Uterus (tissue), 4 donors: ENCODE measurements around the gene KCNK3. TPM values are rescaled to one million over a fixed set of nuclear protein-coding genes. Genes with fewer than 3 reads are reported as not detected.
A peak's percentile ranks its signal among the peaks of the same experiment; 100 is the strongest.

ENCODE experiments used
- DNase-seq, 2 donors: peaks; one replicate each; pipeline ENCODE4 v3.0.0-alpha.2; 2019 to 2020
- H3K27ac ChIP-seq, 2 donors: fragments of 200-600 bp; sonication (generic); 1 replicate in 1 of 2; 2 replicates in 1 of 2; pipeline ENCODE4 v1.5.1; 2016 to 2018
- H3K27me3 ChIP-seq, 2 donors: fragments of 200-600 bp; sonication (generic); one replicate each; pipeline ENCODE4 v1.5.1; 2018 to 2019; ENCODE audit warnings: control low read depth in 1 of 2
- H3K36me3 ChIP-seq, 2 donors: fragments of 200-600 bp; sonication (generic); one replicate each; pipeline ENCODE4 v1.5.1; 2019; ENCODE audit warnings: control low read depth in 1 of 2
- H3K4me1 ChIP-seq, 2 donors: fragments of 200-600 bp; sonication (generic); one replicate each; pipeline ENCODE4 v1.5.1; 2018 to 2019; ENCODE audit warnings: control low read depth in 1 of 2
- H3K4me3 ChIP-seq, 2 donors: fragments of 200-600 bp; sonication (generic); 1 replicate in 1 of 2; 2 replicates in 1 of 2; pipeline ENCODE4 v1.5.1; 2018 to 2019; ENCODE audit warnings: mild to moderate bottlenecking in 1 of 2
- H3K9me3 ChIP-seq, 2 donors: fragments of 200-600 bp; sonication (generic); one replicate each; pipeline ENCODE4 v1.5.1; 2019; ENCODE audit warnings: control low read depth in 1 of 2
- CTCF ChIP-seq, 4 experiments: fragments of 200-600 bp in 2 of 4; fragments of 450-650 bp in 2 of 4; sonication (generic) in 2 of 4; IDR thresholded peaks; one replicate each; pipeline ENCODE4 v1.5.1; 2016 to 2019; ENCODE audit warnings: antibody characterized with exemption in 4 of 4, mild to moderate bottlenecking in 2 of 4, moderate library complexity in 1 of 4
- POLR2A ChIP-seq, 2 donors: fragments of 450-650 bp; IDR thresholded peaks; one replicate each; pipeline ENCODE4 v1.6.1; 2016; ENCODE audit warnings: antibody characterized with exemption in 2 of 2, mild to moderate bottlenecking in 1 of 2, moderate library complexity in 1 of 2
- intact Hi-C: fragments of 100-400 bp; cut with DNase I; formaldehyde crosslinking; loops from one replicate; pipeline ENCODE4 v1.15.1; 2023; ENCODE audit warnings: low total_unique reads
- total RNA-seq, 4 donors: library from RNA; depleted of rRNA in 3 of 4; stranded (reverse); fragments of >200 nt in 3 of 4; gene quantifications; one replicate each; pipeline versions ENCODE4 v1.1.0 to v1.2.4, GENCODE V29; 2014 to 2023
- donor health status: DM: yes; HTN: yes; CAD: no.

Gene KCNK3
- total RNA-seq, 4 donors from 2014 or later: 0.29 to 7.8 (median 4.6) TPM

- H3K4me3 ChIP-seq: no peak overlapping the region
- no peaks in the 10 kb centered on the region for H3K4me1 ChIP-seq
- DNase-seq: no peak
- H3K9me3 ChIP-seq: no peaks in the 10 kb centered on the region
- intact Hi-C loops: no loop called here
- TF ChIP-seq CTCF (IDR thresholded peaks at IDR 0.05): no peak
- TF ChIP-seq POLR2A (IDR thresholded peaks at IDR 0.05): no peak
- no peaks in the 10 kb centered on the region for H3K36me3 ChIP-seq
- H3K27ac ChIP-seq: no peak overlapping the region
- no peaks in the 10 kb centered on the region for H3K27me3 ChIP-seq
Observed at GRCh38 chr2:26726228-26726627, 33.7 kb downstream of the KCNK3 start.

GRCh38 chr2:26727641-26728561, 35.4 kb downstream of the KCNK3 start:
- TF ChIP-seq CTCF (IDR thresholded peaks at IDR 0.05): peak in 1 of 4 experiments; percentile 33
- TF ChIP-seq POLR2A (IDR thresholded peaks at IDR 0.05): no peak
- Histone ChIP-seq H3K4me1 (no peaks in the 10 kb centered on the region), H3K36me3 (no peaks in the 10 kb centered on the region), H3K27ac (no peak overlapping the region), H3K27me3 (no peaks in the 10 kb centered on the region), H3K9me3 (no peaks in the 10 kb centered on the region), H3K4me3 (no peak overlapping the region)
- DNase-seq: no peak
- intact Hi-C loops: no loop called here

DNA sequence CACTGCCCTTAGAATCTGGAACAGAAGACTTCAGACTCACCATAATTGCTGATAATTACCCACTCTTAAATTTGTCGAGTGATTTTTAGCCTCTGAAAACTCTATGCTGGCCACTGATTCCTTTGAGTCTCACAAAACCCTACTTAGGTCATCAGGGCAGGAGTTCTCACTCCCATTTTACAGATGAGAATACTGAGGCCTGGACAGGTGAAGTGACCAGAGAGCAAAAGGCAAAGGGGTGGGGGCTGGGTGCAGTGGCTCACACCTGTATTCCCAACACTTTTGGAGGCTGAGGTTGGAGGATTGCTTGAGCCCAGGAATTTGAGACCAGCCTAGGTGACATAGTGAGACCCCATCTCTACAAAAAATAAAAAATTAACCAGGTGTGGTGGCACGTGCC, 36.8 kb downstream of the KCNK3 start:
- intact Hi-C loops: no loop called here
- Histone ChIP-seq H3K4me3 (no peak overlapping the region), H3K27ac (no peak overlapping the region), H3K9me3 (no peaks in the 10 kb centered on the region), H3K4me1 (no peaks in the 10 kb centered on the region), H3K36me3 (no peaks in the 10 kb centered on the region), H3K27me3 (no peaks in the 10 kb centered on the region)
- DNase-seq: no peak
- TF ChIP-seq CTCF (IDR thresholded peaks at IDR 0.05) (no peak), POLR2A (IDR thresholded peaks at IDR 0.05) (no peak)

- intact Hi-C loops: no loop called here
- Histone ChIP-seq H3K9me3 (no peaks in the 10 kb centered on the region), H3K4me3 (no peak overlapping the region), H3K4me1 (no peaks in the 10 kb centered on the region), H3K27ac (no peak overlapping the region), H3K36me3 (no peaks in the 10 kb centered on the region), H3K27me3 (no peaks in the 10 kb centered on the region)
- TF ChIP-seq POLR2A (IDR thresholded peaks at IDR 0.05): no peak
- TF ChIP-seq CTCF (IDR thresholded peaks at IDR 0.05): no peak
- no peak for DNase-seq
Observed at GRCh38 chr2:26730549-26731344, 38.2 kb downstream of the KCNK3 start.

DNA sequence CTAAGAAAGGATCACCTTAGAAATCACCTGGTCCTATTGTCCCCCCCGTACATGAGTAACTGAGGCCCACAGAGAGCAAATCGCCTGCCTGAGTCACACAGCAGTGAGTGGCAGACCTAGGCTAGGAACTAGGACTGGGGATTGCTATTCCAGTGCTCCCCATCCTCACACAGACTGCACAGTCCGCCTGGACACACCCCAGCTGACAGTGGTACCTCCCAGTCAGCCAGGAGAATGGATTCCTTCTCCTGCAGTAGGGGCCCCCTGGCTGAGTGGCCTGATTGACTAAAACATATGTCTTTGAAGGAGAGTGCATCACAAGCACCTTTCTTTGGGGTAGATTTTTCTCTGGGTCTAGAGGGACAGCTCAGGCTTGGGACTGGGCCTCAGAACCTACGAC, 39.2 kb downstream of the KCNK3 start:
- DNase-seq: no peak
- intact Hi-C loops: no loop called here
- Histone ChIP-seq H3K27ac (no peak overlapping the region), H3K4me3 (no peak overlapping the region), H3K27me3 (no peaks in the 10 kb centered on the region), H3K36me3 (no peaks in the 10 kb centered on the region), H3K4me1 (no peaks in the 10 kb centered on the region), H3K9me3 (no peaks in the 10 kb centered on the region)
- TF ChIP-seq CTCF (IDR thresholded peaks at IDR 0.05) (no peak), POLR2A (IDR thresholded peaks at IDR 0.05) (no peak)
